ENCODE measurements around the gene SLC9A1.

DNA sequence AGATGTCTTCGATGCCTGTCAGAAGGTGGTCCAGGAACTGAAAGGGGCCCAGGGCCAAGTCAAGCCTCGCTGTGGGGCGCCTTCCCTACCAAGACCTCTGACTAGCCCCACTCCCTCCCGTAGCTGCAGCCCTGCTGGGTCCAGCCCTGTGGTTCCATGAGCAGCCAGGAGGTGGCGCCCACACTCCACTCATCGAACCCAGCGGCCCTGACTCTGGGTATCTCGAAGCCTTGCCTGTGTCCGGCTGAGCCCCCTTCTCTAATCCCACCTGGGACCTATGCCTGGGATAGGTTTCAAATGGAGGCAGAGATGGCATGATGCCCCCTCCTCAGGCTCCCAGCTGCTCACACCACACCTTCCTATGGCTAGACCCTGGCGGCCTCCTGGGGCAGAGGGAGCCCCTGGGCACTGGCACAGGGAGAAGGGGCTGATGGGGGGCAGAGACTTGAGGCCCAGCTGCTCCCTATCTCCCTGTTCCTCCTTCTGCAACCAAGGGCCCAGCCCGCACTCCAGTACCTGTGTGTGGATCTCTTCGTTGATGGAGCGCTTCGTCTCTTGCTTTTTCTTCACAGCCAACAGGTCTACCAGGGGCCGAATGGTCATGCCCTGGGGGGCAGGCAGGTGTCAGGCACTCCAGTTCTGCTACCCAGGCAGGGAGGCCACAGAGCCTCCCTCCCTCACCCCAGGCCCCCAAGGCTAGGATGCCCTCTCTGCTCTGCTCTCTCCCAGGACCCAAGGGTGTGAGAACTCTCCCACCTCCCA is 52.0 kb downstream of the SLC9A1 start:
- TF ChIP-seq CTCF (IDR thresholded peaks at IDR 0.05) (peak; percentile 96 to 97 (median 96)), POLR2A (IDR thresholded peaks at IDR 0.05) (no peak)

All from right lobe of liver (tissue), 4 donors.